GM19455 (cell line): ENCODE measurements around the gene ANLN.

Experiments used
- ATAC-seq: cut with Tn5 transposase; IDR thresholded peaks from one replicate; pipeline ENCODE4 v1.9.1; 2021; ENCODE audit not compliant: unreplicated experiment

ANLN gene

GRCh38 chr7:36407636-36408550 lies 18.2 kb downstream of the ANLN start:
- no peak for ATAC-seq

DNA sequence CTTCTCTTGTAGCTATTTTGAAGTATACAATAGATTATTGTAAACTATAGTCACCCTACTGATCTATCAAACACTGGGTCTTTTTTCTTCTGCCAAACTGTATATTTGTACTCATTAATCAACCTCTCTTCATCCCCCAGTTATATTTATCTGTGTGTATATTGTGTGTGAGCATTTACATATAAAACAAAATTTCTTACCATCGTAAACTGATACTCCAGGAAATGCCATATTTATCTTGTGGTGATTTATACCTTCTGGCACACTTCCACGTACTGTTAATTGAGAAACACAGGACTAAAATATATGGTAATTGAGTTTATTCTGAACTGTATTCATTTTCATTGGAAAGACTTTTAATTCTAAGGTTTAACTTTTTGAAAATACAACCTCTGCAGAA lies 18.9 kb downstream of the ANLN start:
- ATAC-seq: no peak

GRCh38 chr7:36409180-36409579 lies 19.5 kb downstream of the ANLN start:
- no peak for ATAC-seq

DNA sequence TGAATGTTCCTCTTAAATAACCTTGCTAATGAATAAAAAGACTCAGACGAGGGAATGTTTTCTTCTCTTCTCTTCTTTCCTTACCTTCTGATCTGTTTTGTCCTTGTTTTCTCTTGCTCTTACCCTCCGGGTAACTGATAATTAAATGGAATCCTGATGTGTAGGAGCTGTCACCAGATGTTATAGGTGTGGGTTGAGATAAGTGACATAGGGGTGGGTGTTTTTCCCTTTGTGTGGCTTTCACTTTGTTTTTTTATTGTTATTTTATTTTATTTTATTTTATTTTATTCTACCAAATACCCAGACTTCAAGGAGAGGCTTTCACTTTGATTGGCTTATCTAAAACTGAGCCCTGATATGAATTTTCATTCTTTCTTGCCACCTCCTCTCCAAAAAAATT lies 25.5 kb downstream of the ANLN start:
- no peak for ATAC-seq

- ATAC-seq: no peak
These were observed 26.6 kb downstream of the ANLN start for GRCh38 chr7:36416251-36416650.

- no peak for ATAC-seq
These were observed 30.6 kb downstream of the ANLN start for GRCh38 chr7:36420307-36420706.

DNA sequence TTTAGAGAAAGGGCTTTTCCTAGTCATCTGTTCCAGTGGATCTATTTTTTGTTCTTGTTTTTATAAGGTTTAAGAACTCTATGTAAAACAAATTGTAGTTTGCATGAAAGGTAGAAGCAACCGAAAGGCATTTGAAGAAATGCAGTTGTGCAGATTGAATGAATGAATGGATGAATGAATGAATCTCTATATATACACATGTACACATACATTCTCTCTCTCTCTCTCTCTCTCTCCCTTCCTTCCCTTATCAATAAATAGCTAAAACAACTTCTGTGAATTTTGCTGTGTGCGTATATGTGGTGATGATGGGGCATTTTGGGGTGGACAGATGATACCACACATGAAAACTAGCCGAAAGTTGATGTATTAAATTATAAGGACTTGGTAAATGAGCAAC lies 32.4 kb downstream of the ANLN start:
- ATAC-seq: no peak

DNA sequence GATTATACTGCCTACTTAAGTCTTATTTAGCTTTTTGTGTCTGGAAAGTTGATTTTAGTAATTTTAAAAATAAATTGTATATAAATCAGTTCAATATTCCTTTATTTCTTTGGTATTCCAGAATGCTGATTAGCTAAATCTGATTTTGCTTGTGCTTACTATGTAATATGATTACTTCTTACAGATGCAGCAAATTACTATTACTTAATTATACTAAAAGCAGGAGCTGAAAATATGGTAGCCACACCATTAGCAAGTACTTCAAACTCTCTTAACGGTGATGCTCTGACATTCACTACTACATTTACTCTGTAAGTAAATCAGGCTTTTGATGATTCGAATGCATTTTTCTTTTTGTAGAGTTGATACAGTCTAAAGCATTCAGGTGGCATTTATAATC lies 34.0 kb downstream of the ANLN start:
- no peak for ATAC-seq

- ATAC-seq: no peak
These were observed 40.5 kb downstream of the ANLN start for GRCh38 chr7:36430186-36430585.

GRCh38 chr7:36430881-36431280 lies 41.2 kb downstream of the ANLN start:
- no peak for ATAC-seq

GRCh38 chr7:36438211-36438610 lies 48.5 kb downstream of the ANLN start:
- ATAC-seq: no peak

GRCh38 chr7:36439624-36440023 lies 50.0 kb downstream of the ANLN start:
- ATAC-seq: no peak

- no peak for ATAC-seq
These were observed 51.2 kb downstream of the ANLN start for GRCh38 chr7:36440880-36441279.

DNA sequence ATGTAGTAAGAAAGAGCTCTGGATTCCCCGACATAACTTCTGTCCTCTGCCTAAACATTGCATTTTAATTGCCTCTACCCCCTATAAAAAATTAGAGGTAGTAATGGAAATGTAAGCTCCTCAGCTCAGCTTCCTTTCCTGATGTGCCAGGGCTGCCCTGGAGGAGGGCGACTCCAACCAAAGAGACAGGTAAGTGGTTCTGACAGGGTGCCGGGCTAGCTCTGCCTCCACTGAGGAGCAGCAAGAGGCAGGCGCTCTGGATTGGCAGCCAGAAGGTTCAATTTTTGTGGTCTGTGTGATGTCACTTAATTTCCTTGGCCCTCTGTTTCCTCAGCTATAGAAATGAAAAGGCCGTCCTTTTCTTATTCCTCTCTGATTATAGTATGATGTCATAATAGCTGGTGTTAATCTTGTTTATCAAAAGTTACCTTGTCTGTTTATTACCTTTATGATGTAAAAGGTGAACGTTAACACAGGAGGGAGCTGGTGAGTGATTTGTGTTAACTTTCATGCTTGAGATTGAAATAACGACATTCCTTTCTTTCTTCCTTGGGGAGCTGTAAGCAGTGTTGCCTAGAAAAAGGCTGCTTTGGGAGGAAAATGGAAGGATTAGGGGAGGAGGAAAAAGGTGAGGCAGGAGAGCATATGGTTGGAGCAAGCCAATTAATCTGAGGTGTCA lies 51.8 kb downstream of the ANLN start:
- no peak for ATAC-seq

GRCh38 chr7:36448781-36449379 lies 59.2 kb downstream of the ANLN start:
- no peak for ATAC-seq

- no peak for ATAC-seq
These were observed 60.0 kb downstream of the ANLN start for GRCh38 chr7:36449685-36450084.

DNA sequence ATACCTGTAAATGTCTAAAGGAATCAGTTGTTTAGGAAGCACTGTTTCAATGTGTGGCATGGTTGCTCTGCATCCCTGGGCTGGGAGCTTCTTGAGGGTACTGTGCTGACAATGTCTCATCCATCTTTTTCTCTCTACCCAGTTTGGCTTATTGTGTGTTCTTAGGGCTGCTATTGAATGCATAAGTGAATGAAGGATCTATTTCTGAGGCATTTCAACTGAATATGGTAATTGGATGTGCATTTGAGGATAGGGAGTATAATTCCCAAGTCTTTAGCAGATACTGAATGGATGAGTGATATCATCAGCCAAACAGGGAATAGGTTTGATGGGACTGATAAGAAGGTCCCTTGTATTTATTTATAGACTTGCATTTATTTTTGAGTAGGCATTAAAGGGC lies 64.1 kb downstream of the ANLN start:
- no peak for ATAC-seq

GRCh38 chr7:36455646-36456045 lies 66.0 kb downstream of the ANLN start:
- ATAC-seq: no peak

GRCh38 chr7:36456138-36456537 lies 66.5 kb downstream of the ANLN start:
- no peak for ATAC-seq

- ATAC-seq: no peak
These were observed 66.9 kb downstream of the ANLN start for GRCh38 chr7:36456548-36456947.

DNA sequence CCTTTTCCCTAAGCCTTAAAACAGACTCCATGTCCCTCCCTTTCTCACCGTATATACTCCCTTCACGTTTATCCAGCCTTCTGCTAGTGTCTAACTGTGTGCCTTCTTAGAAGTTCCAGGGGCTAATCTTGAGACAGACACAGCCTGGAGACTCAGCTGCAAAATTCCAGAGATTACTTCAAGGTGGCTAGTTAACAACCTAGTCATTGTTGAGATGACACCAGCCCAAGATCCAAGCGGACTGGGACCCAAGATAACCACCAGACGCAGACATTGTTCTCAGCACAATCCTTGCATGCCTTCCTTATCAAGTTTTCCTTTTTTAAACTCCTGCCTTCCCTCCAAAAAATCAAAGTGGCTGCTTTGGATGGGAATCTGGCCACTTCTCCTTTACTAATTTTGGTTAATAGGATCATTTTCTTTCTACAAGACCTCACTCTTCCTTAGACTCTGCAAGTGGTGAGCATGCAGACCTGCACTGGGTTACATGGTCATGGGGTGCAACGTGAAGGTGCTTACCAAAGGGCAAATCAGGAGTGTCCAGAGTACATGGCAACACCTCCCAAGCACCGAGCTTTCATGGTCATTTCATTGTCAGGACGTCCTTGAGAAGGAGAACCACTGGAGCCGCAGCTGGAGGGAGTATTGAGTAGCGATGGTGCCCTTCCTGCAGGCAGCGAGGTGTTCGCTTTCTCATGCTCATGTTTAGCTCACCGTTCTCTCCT lies 69.7 kb downstream of the ANLN start:
- no peak for ATAC-seq
